Parathyroid adenoma (tissue), 2 donors: ENCODE results near the gene GLB1L3.

Experiments used
- H2AFZ ChIP-seq: fragments of 300-600 bp; sonication (generic); one replicate; pipeline ENCODE4 v1.7.0; 2017; ENCODE audit warnings: antibody characterized with exemption, mild to moderate bottlenecking
- H3K27ac ChIP-seq: fragments of 300-600 bp; sonication (generic); one replicate; pipeline ENCODE4 v1.7.0; 2017
- H3K27me3 ChIP-seq: fragments of 300-600 bp; sonication (generic); one replicate; pipeline ENCODE4 v1.7.0; 2017; ENCODE audit warnings: low read length; ENCODE audit not compliant: control insufficient read depth, insufficient read depth
- H3K36me3 ChIP-seq: fragments of 300-600 bp; sonication (generic); one replicate; pipeline ENCODE4 v1.7.0; 2017; ENCODE audit warnings: low read length; ENCODE audit not compliant: control insufficient read depth, insufficient read depth
- H3K4me1 ChIP-seq: fragments of 300-600 bp; sonication (generic); one replicate; pipeline ENCODE4 v1.7.0; 2017; ENCODE audit warnings: control low read depth
- H3K4me2 ChIP-seq: fragments of 300-600 bp; sonication (generic); one replicate; pipeline ENCODE4 v1.7.0; 2017; ENCODE audit warnings: low read length
- H3K4me3 ChIP-seq: fragments of 300-600 bp; sonication (generic); one replicate; pipeline ENCODE4 v1.7.0; 2017; ENCODE audit warnings: low read depth, low read length
- H3K79me2 ChIP-seq: fragments of 300-600 bp; sonication (generic); one replicate; pipeline ENCODE4 v1.7.0; 2017; ENCODE audit warnings: control low read depth
- H3K9ac ChIP-seq: fragments of 300-600 bp; sonication (generic); one replicate; pipeline ENCODE4 v1.7.0; 2017; ENCODE audit warnings: mild to moderate bottlenecking
- H3K9me3 ChIP-seq: fragments of 300-600 bp; sonication (generic); one replicate; pipeline ENCODE4 v1.7.0; 2017; ENCODE audit warnings: low read length; ENCODE audit not compliant: control insufficient read depth
- CTCF ChIP-seq: fragments of 300-600 bp; sonication (generic); IDR thresholded peaks from one replicate; pipeline ENCODE4 v1.7.0; 2017; ENCODE audit warnings: antibody characterized with exemption, mild to moderate bottlenecking
- donor health status: primary hyperparathyroidism.

Gene GLB1L3

DNA sequence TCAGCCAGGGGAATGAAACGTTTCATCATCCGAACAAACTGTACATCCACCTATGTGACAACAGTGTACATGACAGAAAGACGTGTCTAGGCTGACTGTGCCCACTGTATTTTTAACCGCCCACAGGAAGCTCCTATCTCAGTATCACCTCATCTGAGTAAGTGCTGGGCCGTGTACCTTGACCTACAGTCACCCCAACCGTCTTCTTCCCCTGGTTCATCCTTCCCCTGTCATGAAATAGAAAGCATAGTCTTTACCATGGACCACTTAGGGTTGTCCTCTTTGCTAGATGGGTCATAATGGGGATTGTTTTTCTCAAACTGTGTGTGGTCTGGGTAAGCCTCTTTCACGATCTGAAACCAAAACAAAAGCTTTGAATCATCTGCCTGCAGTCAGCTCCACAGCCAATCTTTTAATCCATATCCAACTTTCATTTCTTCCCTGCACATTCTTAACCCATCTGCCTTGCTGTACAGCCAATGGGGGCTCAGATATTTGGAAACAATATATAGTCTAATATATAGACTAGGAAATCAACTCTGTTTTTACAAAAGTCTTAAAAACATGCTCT, 27.2 kb upstream of the GLB1L3 start:
- no peaks in the 10 kb centered on the region for H3K79me2 ChIP-seq
- TF ChIP-seq CTCF, result no peak
- H3K36me3 ChIP-seq, result no peaks in the 10 kb centered on the region
- H3K27me3 ChIP-seq, result no peaks in the 10 kb centered on the region
- H3K9me3 ChIP-seq, result no peaks in the 10 kb centered on the region
- H3K4me3 ChIP-seq, result no peak overlapping the region
- H3K27ac ChIP-seq, result no peak overlapping the region
- no peak overlapping the region for H3K4me2 ChIP-seq
- H3K4me1 ChIP-seq, result peaks cover 6% of the 10 kb centered on the region
- H3K9ac ChIP-seq, result no peak overlapping the region
- no peak overlapping the region for H2AFZ ChIP-seq

- Histone ChIP-seq H3K9ac (no peak overlapping the region), H3K36me3 (no peaks in the 10 kb centered on the region)
Measured at GRCh38 chr11:134250246-134250645, 25.9 kb upstream of the GLB1L3 start.

DNA sequence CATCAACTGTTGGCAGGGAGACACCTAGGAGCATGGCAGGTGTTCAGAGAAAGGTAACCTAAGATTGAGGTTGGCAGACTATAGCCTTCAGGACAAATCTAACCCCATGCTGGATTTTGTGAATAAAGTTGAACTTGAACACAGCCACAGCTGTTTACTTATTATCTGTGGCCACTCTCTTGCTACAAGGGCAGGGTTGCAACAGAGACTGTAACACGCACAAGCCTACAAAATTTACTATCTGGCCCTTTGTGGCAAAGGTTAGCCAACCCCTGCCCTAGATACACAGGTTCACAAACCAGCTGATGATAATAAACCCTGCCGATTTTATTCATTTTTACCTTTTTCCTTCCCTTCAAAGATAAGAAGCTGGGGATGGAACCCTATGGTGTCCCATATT, 25.5 kb upstream of the GLB1L3 start:
- H2AFZ ChIP-seq, result no peak overlapping the region
- no peaks in the 10 kb centered on the region for H3K79me2 ChIP-seq
- no peak overlapping the region for H3K27ac ChIP-seq
- no peak overlapping the region for H3K4me3 ChIP-seq
- H3K9ac ChIP-seq, result no peak overlapping the region
- no peaks in the 10 kb centered on the region for H3K27me3 ChIP-seq
- peaks cover 6% of the 10 kb centered on the region for H3K4me1 ChIP-seq
- TF ChIP-seq CTCF, result no peak
- no peaks in the 10 kb centered on the region for H3K36me3 ChIP-seq
- H3K9me3 ChIP-seq, result no peaks in the 10 kb centered on the region
- no peak overlapping the region for H3K4me2 ChIP-seq

More at GRCh38 chr11:134250246-134250645, 25.9 kb upstream of the GLB1L3 start:
- Histone ChIP-seq H3K27ac (no peak overlapping the region), H3K79me2 (no peaks in the 10 kb centered on the region), H3K4me2 (no peak overlapping the region), H3K4me1 (peaks cover 6% of the 10 kb centered on the region), H3K9me3 (no peaks in the 10 kb centered on the region), H2AFZ (no peak overlapping the region), H3K27me3 (no peaks in the 10 kb centered on the region), H3K4me3 (no peak overlapping the region)
- no peak for TF ChIP-seq CTCF

DNA sequence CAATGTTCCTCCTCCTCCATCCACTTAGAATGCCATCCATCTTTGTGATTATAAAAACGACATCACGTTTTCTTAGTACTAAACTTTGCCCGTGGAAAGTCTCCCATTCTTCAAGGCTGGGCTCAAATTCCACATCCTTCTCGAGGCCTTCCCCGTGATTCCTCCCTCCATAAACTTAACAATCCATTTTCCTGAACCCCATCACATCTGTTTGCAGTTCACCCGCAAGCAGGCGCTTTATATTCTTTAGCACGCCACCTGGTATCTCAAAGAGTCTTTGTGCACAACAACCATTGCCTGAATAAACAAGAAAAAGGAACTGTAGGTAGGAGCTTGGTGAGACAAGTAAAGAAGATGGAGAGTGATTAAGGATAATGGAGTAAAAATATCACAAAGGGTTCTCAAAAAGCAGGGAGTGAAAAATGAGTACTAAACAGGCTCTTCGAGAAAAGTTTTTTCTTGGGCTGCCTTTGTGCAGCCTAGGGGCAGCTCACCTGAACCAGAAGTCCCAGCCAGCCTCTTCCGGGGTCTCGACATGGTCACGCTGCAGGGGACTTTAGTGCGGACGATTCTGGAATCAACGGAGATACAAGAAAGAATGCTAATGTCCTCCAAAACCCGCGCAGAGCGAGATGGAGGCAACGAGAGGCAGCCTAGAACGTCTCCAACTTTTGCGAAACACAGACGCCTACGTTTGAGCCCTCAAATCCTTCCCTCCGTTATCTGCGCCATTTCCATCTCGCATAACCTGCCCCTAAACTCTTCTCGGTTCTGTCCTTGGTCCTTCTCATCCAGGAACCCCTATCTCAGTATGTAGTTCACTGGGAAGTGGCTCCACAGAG, 23.6 kb upstream of the GLB1L3 start:
- peaks cover 6% of the 10 kb centered on the region for H3K4me1 ChIP-seq
- H3K9ac ChIP-seq, result no peak overlapping the region
- peak overlapping the region; percentile 82 for H2AFZ ChIP-seq
- peak overlapping the region; percentile 47 for H3K27ac ChIP-seq
- no peaks in the 10 kb centered on the region for H3K27me3 ChIP-seq
- no peak for TF ChIP-seq CTCF
- H3K4me2 ChIP-seq, result peak overlapping the region; percentile 57
- H3K36me3 ChIP-seq, result no peaks in the 10 kb centered on the region
- no peaks in the 10 kb centered on the region for H3K79me2 ChIP-seq
- H3K4me3 ChIP-seq, result peak overlapping the region; percentile 84
- no peaks in the 10 kb centered on the region for H3K9me3 ChIP-seq
